SK-N-SH (cell line): ENCODE measurements around the gene RASAL2. TPM values are rescaled to one million over a fixed set of nuclear protein-coding genes. Genes with fewer than 3 reads are reported as not detected.

Source experiments
- CTCF ChIA-PET: fragments of 300-600, 350-600 bp; formaldehyde crosslinking; extraction: SDS; loops from one replicate; lab custom pipeline; 2021; lab: Yijun Ruan, JAX
- POLR2A ChIA-PET: fragments of 350-600 bp; sonication (Branson Sonifier 250); formaldehyde crosslinking; extraction: SDS; loops from one replicate; lab custom pipeline; 2020; ENCODE audit warnings: antibody characterized with exemption, inconsistent platforms; lab: Yijun Ruan, JAX
- DNase-seq: peaks from one replicate; pipeline ENCODE4 v3.0.0; 2012
- H2AFZ ChIP-seq: fragments of 200-600 bp; sonication (generic); 2 replicates; pipeline ENCODE4 v1.8.1; 2016; ENCODE audit warnings: antibody characterized with exemption, mild to moderate bottlenecking, low read depth
- H3F3A ChIP-seq: fragments of 200-600 bp; sonication (generic); replicated peaks from 2 replicates; pipeline ENCODE3; 2016; ENCODE audit warnings: antibody characterized with exemption, mild to moderate bottlenecking; ENCODE audit not compliant: insufficient read depth
- H3K27ac ChIP-seq, 2 experiments: fragments of 200-500 bp in 1 of 2; fragments of 200-600 bp in 1 of 2; sonication (Bioruptor generic) in 1 of 2; sonication (generic), shearing (Covaris generic) in 1 of 2; 2 replicates each; pipeline versions ENCODE4 v1.5.1 to v1.6.1; 2014 to 2016; ENCODE audit warnings: low read depth in 2 of 2, inconsistent platforms in 1 of 2, low read length in 1 of 2, mild to moderate bottlenecking in 1 of 2, mixed read lengths in 1 of 2
- H3K27me3 ChIP-seq: fragments of 200-600 bp; sonication (generic), shearing (Covaris generic); 2 replicates; pipeline ENCODE4 v1.6.1; 2016; ENCODE audit warnings: mixed run types; ENCODE audit not compliant: insufficient read depth
- H3K36me3 ChIP-seq, 2 experiments: fragments of 200-500 bp in 1 of 2; fragments of 200-600 bp in 1 of 2; sonication (Bioruptor generic) in 1 of 2; sonication (generic) in 1 of 2; replicated peaks in 1 of 2; 2 replicates each; pipeline versions ENCODE3 to v1.5.1; 2014 to 2016; ENCODE audit warnings: low read length in 1 of 2, mild to moderate bottlenecking in 1 of 2; ENCODE audit not compliant: insufficient read depth in 2 of 2, control insufficient read depth in 1 of 2
- H3K4me1 ChIP-seq, 2 experiments: fragments of 200-500 bp in 1 of 2; fragments of 200-600 bp in 1 of 2; sonication (Bioruptor generic) in 1 of 2; sonication (generic), shearing (Covaris generic) in 1 of 2; 2 replicates each; pipeline versions ENCODE4 v1.5.1 to v1.6.1; 2014 to 2016; ENCODE audit warnings: low read depth in 1 of 2, low read length in 1 of 2, mixed run types in 1 of 2; ENCODE audit not compliant: insufficient read depth in 2 of 2, control insufficient read depth in 1 of 2
- H3K4me2 ChIP-seq: fragments of 200-600 bp; sonication (generic), shearing (Covaris generic); 2 replicates; pipeline ENCODE4 v1.6.1; 2017; ENCODE audit warnings: mixed run types
- H3K4me3 ChIP-seq, 2 experiments: fragments of 200-500 bp in 1 of 2; fragments of 200-600 bp in 1 of 2; sonication (Bioruptor generic) in 1 of 2; sonication (generic), shearing (Covaris generic) in 1 of 2; 2 replicates each; pipeline versions ENCODE4 v1.5.1 to v1.8.1; 2014 to 2016; ENCODE audit warnings: low read depth in 2 of 2, inconsistent platforms in 1 of 2, low read length in 1 of 2, mild to moderate bottlenecking in 1 of 2, mixed read lengths in 1 of 2, moderate library complexity in 1 of 2
- H3K79me2 ChIP-seq: fragments of 200-600 bp; sonication (generic); 2 replicates; pipeline ENCODE4 v1.8.1; 2017; ENCODE audit warnings: mild to moderate bottlenecking; ENCODE audit not compliant: insufficient read depth
- H3K9ac ChIP-seq: fragments of 200-600 bp; sonication (generic); 2 replicates; pipeline ENCODE4 v1.6.1; 2017; ENCODE audit warnings: mixed run types
- H3K9me2 ChIP-seq: fragments of 200-600 bp; sonication (generic); 2 replicates; pipeline ENCODE4 v1.6.1; 2017; ENCODE audit warnings: mixed run types
- H3K9me3 ChIP-seq: fragments of 200-600 bp; sonication (generic); 2 replicates; pipeline ENCODE4 v1.6.1; 2017; ENCODE audit warnings: mixed run types, mild to moderate bottlenecking, moderate library complexity
- H4K20me1 ChIP-seq: fragments of 200-600 bp; sonication (generic); 2 replicates; pipeline ENCODE4 v1.6.1; 2017; ENCODE audit warnings: mild to moderate bottlenecking, mixed run types; ENCODE audit not compliant: insufficient read depth
- EP300 ChIP-seq, 2 experiments: IDR thresholded peaks; 2 replicates each; pipeline versions ENCODE4 v1.4.0 to v1.6.1; 2012; ENCODE audit warnings: borderline replicate concordance in 1 of 2, low read depth in 1 of 2, low read length in 1 of 2
- EZH2phosphoT487 ChIP-seq: fragments of 200-600 bp; sonication (generic); IDR thresholded peaks from 2 replicates; pipeline ENCODE4 v1.6.1; 2017; ENCODE audit warnings: low read depth, mixed run types, mild to moderate bottlenecking, antibody characterized with exemption, moderate library complexity, borderline replicate concordance
- FOSL2 ChIP-seq: IDR thresholded peaks from 2 replicates; pipeline ENCODE4 v1.4.0; 2012; ENCODE audit warnings: low read depth, mild to moderate bottlenecking, moderate library complexity, borderline replicate concordance
- FOXM1 ChIP-seq: IDR thresholded peaks from 2 replicates; pipeline ENCODE4 v1.4.0; 2012; ENCODE audit warnings: low read depth, mild to moderate bottlenecking
- GATA2 ChIP-seq: sonication (generic); formaldehyde crosslinking; IDR thresholded peaks from 2 replicates; pipeline ENCODE4 v1.5.0; 2020; ENCODE audit warnings: mild to moderate bottlenecking, missing genetic modification reagents
- IRF3 ChIP-seq: fragments of 150-350 bp; IDR thresholded peaks from 2 replicates; pipeline ENCODE4 v1.6.1; 2016; ENCODE audit warnings: mild to moderate bottlenecking, low read depth, low read length
- MAX ChIP-seq: IDR thresholded peaks from 2 replicates; pipeline ENCODE4 v1.4.0; 2012; ENCODE audit warnings: low read depth
- MEF2A ChIP-seq: IDR thresholded peaks from 2 replicates; pipeline ENCODE4 v1.4.0; 2012; ENCODE audit warnings: low read depth, borderline replicate concordance
- MXI1 ChIP-seq: IDR thresholded peaks from 2 replicates; pipeline ENCODE4 v1.6.1; 2012; ENCODE audit warnings: mild to moderate bottlenecking, low read depth, low read length, improper control_type of control experiment
- RAD21 ChIP-seq: IDR thresholded peaks from 2 replicates; pipeline ENCODE4 v1.6.1; 2012; ENCODE audit warnings: mild to moderate bottlenecking, low read length
- RCOR1 ChIP-seq: fragments of 150-350 bp; IDR thresholded peaks from 2 replicates; pipeline ENCODE4 v1.6.1; 2017; ENCODE audit warnings: antibody characterized with exemption, low read length
- REST ChIP-seq: IDR thresholded peaks from 2 replicates; pipeline ENCODE4 v1.6.1; 2012; ENCODE audit warnings: mild to moderate bottlenecking, low read depth, low read length, moderate library complexity
- RXRA ChIP-seq: IDR thresholded peaks from 2 replicates; pipeline ENCODE4 v1.4.0; 2012; ENCODE audit warnings: low read depth, mild to moderate bottlenecking, borderline replicate concordance
- SIN3A ChIP-seq: IDR thresholded peaks from 2 replicates; pipeline ENCODE4 v1.6.1; 2012; ENCODE audit warnings: low read depth, mild to moderate bottlenecking, low read length, moderate library complexity, borderline replicate concordance
- SMC3 ChIP-seq: IDR thresholded peaks from 2 replicates; pipeline ENCODE4 v1.6.1; 2012; ENCODE audit warnings: low read depth, low read length, improper control_type of control experiment
- TAF1 ChIP-seq: IDR thresholded peaks from 2 replicates; pipeline ENCODE4 v1.6.1; 2012; ENCODE audit warnings: low read depth, mild to moderate bottlenecking, low read length, moderate library complexity, borderline replicate concordance
- TEAD4 ChIP-seq: IDR thresholded peaks from 2 replicates; pipeline ENCODE4 v1.4.0; 2012; ENCODE audit warnings: mild to moderate bottlenecking, borderline replicate concordance; ENCODE audit not compliant: insufficient read depth
- USF2 ChIP-seq: fragments of 150-350 bp; IDR thresholded peaks from 2 replicates; pipeline ENCODE4 v1.6.1; 2017; ENCODE audit warnings: antibody characterized with exemption, low read length, low read depth, borderline replicate concordance
- YY1 ChIP-seq: IDR thresholded peaks from 2 replicates; pipeline ENCODE4 v1.4.0; 2012; ENCODE audit warnings: low read depth, mild to moderate bottlenecking
- ZBTB33 ChIP-seq: IDR thresholded peaks from 2 replicates; pipeline ENCODE4 v1.4.0; 2012; ENCODE audit warnings: low read depth, borderline replicate concordance
- polyA plus RNA-seq, 3 experiments: library from polyadenylated mRNA; depleted of rRNA; stranded (reverse); fragments of >200 nt; gene quantifications; 2 replicates each; pipeline ENCODE4 v1.2.3, GENCODE V29; 2012

The RASAL2 gene
- polyA plus RNA-seq, 1 of the 3 experiments (the other 2 are of a cell fraction): 6.9 TPM

- Histone ChIP-seq H4K20me1 (no peaks in the 10 kb centered on the region), H3K4me1 (no peaks in the 10 kb centered on the region; a peak in 1 of 4 replicates), H3K9ac (no peak overlapping the region), H3K9me2 (no peaks in the 10 kb centered on the region), H2AFZ (no peak overlapping the region), H3K4me3 (no peak overlapping the region), H3K27me3 (no peaks in the 10 kb centered on the region), H3F3A (no peaks in the 10 kb centered on the region), H3K79me2 (no peaks in the 10 kb centered on the region), H3K27ac (no peak overlapping the region), H3K36me3 (no peaks in the 10 kb centered on the region), H3K4me2 (no peak overlapping the region), H3K9me3 (no peaks in the 10 kb centered on the region)
- DNase-seq: peak; percentile 26
- ChIA-PET CTCF (interaction anchor here (1.2 kb wide), 1 partner anchor 44 kb away, joined by 4 read pairs; no protein-coding TSS in a partner anchor), POLR2A (no interaction called here)
- no peak for TF ChIP-seq RCOR1
- TF ChIP-seq MAX: no peak
- TF ChIP-seq RXRA: no peak
- TF ChIP-seq MEF2A: no peak
- TF ChIP-seq ZBTB33: no peak
- no peak for TF ChIP-seq REST
- no peak for TF ChIP-seq SMC3
- no peak for TF ChIP-seq GATA2 (CRISPR knock-in tag)
- TF ChIP-seq RAD21: no peak
- no peak for TF ChIP-seq FOSL2
- no peak for TF ChIP-seq MXI1
- TF ChIP-seq EZH2phosphoT487: no peak
- no peak for TF ChIP-seq USF2
- no peak for TF ChIP-seq YY1
- TF ChIP-seq FOXM1: no peak
- no peak for TF ChIP-seq SIN3A
- no peak for TF ChIP-seq IRF3
- TF ChIP-seq EP300 (IDR thresholded peaks at IDR 0.05; ENCODE audit: borderline replicate concordance in 1 of 2, low read depth in 1 of 2, low read length in 1 of 2): no peak
- no peak for TF ChIP-seq TAF1
- TF ChIP-seq TEAD4: no peak
These were observed 18.6 kb upstream of the RASAL2 start for GRCh38 chr1:178075333-178075732.
